Pancreas (tissue), 10 donors: ENCODE data around the gene COL5A3. TPM values are rescaled to one million over a fixed set of nuclear protein-coding genes. Genes with fewer than 3 reads are reported as not detected.
A peak's percentile ranks its signal among the peaks of the same experiment; 100 is the strongest.

Experiments
- ATAC-seq, 4 donors: fragments of 200-7000 bp; cut with Tn5 transposase; one replicate each; pipeline versions ENCODE4 v1.8.0 to v1.9.1; 2020; ENCODE audit warnings: mild to moderate bottlenecking in 4 of 4, moderate library complexity in 4 of 4
- DNase-seq, 6 donors: peaks; one replicate each; pipeline ENCODE4 v3.0.0-alpha.2; 2020
- FAIRE-seq: peaks from 2 replicates; lab custom pipeline; 2012; peaks lifted over from hg19 to GRCh38; lab: Jason Lieb, UNC
- H3K27ac ChIP-seq, 4 donors: fragments of 200-600 bp; sonication (generic); 1 replicate in 3 of 4; 2 replicates in 1 of 4; pipeline versions ENCODE4 v1.5.0 to v1.8.0; 2020
- H3K27me3 ChIP-seq, 4 donors: fragments of 200-600 bp; one replicate each; pipeline ENCODE4 v1.8.0; 2021
- H3K36me3 ChIP-seq, 3 donors: fragments of 200-600 bp; sonication (generic) in 1 of 3; one replicate each; pipeline versions ENCODE4 v1.5.0 to v1.8.0; 2020 to 2021
- H3K4me1 ChIP-seq, 3 donors: fragments of 200-600 bp; one replicate each; pipeline ENCODE4 v1.8.0; 2021
- H3K4me3 ChIP-seq, 4 donors: fragments of 200-600 bp; sonication (generic) in 2 of 4; one replicate each; pipeline versions ENCODE4 v1.5.0 to v1.8.0; 2020 to 2021
- H3K9me3 ChIP-seq, 4 donors: fragments of 200-600 bp; one replicate each; pipeline ENCODE4 v1.8.0; 2021
- WGBS, 2 donors: extraction: QIAGEN DNeasy Blood & Tissue Kit; methylation state at CpG; one replicate each; pipeline ENCODE4 v1.1.7; 2013; 5-methylcytosine and 5-hydroxymethylcytosine counted together
- intact Hi-C, 3 donors: fragments of 100-400 bp; cut with DNase I; formaldehyde crosslinking; loops; one replicate each; pipeline versions ENCODE4 v1.11.1 to v1.14.2; 2022
- polyA plus RNA-seq, 2 donors: library from polyadenylated mRNA; stranded (reverse); fragments of 200-250 nt; gene quantifications; one replicate each; pipeline ENCODE4 v1.2.3, GENCODE V29; 2013
- total RNA-seq, 6 donors: library from RNA; stranded (reverse); fragmentation: NEBNext Ultra II Directional in 4 of 6; extraction: Animal tissue kit (Norgen Biotek cat#: 25700) in 4 of 6; gene quantifications; one replicate each; pipeline versions ENCODE4 v1.2.1 to v1.2.4, GENCODE V29; 2021 to 2023
- TF ChIP-seq, protein P1 (sequence below), 4 donors: fragments of 200-600 bp; sonication (generic) in 3 of 4; IDR thresholded peaks; one replicate each; pipeline versions ENCODE4 v1.5.0 to v1.8.0; 2021; ENCODE audit warnings: antibody characterized with exemption in 4 of 4
- donor health status: healthy with polysubstance abuse.
- donor health status: DM: no; HTN: no; CAD: no; lungs with moderate emphysema.
- donor health status: DM: no; HTN: no; CAD: no.
- donor health status: control.
- donor health status: control.
- donor health status: Bipolar disorder and iron deficiency.
- donor health status: DM: yes; HTN: yes; CAD: no.
- donor health status: DM: no; HTN: no; CAD: no.
- donor health status: DM: no; HTN: no; CAD: no.
- donor health status: DM: yes; HTN: yes; CAD: no.

COL5A3 gene
- total and polyA plus RNA-seq, 8 donors, result 1.0 to 8.7 (median 2.8) TPM

- Histone ChIP-seq H3K4me1 (no peaks in the 10 kb centered on the region), H3K36me3 (no peaks in the 10 kb centered on the region), H3K4me3 (no peak overlapping the region), H3K27ac (no peak overlapping the region), H3K27me3 (no peaks in the 10 kb centered on the region), H3K9me3 (peaks cover 0 to 10% (median 0%) of the 10 kb centered on the region in 4 donors)
- intact Hi-C loops, result no loop called here
- 69 to 74% methylated on average over 4 of the region's 4 CpGs for WGBS, 2 donors
- FAIRE-seq (no peak), ATAC-seq (no peak), DNase-seq (no peak)
- TF ChIP-seq, protein P1, sequence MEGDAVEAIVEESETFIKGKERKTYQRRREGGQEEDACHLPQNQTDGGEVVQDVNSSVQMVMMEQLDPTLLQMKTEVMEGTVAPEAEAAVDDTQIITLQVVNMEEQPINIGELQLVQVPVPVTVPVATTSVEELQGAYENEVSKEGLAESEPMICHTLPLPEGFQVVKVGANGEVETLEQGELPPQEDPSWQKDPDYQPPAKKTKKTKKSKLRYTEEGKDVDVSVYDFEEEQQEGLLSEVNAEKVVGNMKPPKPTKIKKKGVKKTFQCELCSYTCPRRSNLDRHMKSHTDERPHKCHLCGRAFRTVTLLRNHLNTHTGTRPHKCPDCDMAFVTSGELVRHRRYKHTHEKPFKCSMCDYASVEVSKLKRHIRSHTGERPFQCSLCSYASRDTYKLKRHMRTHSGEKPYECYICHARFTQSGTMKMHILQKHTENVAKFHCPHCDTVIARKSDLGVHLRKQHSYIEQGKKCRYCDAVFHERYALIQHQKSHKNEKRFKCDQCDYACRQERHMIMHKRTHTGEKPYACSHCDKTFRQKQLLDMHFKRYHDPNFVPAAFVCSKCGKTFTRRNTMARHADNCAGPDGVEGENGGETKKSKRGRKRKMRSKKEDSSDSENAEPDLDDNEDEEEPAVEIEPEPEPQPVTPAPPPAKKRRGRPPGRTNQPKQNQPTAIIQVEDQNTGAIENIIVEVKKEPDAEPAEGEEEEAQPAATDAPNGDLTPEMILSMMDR (IDR thresholded peaks at IDR 0.05), result no peak
Observed at GRCh38 chr19:10043286-10043927, 33.1 kb upstream of the COL5A3 start.

- peak in 1 of 4 donors; percentile 8 for ATAC-seq
- intact Hi-C loops, result no loop called here
- H3K9me3 ChIP-seq, result no peaks in the 10 kb centered on the region
- peaks cover 0 to 14% (median 0%) of the 10 kb centered on the region in 3 donors for H3K4me1 ChIP-seq
- H3K27ac ChIP-seq, result no peak overlapping the region
- no peak overlapping the region for H3K4me3 ChIP-seq
- TF ChIP-seq, protein P1 (IDR thresholded peaks at IDR 0.05), result no peak
- no peak for FAIRE-seq
- no peaks in the 10 kb centered on the region for H3K27me3 ChIP-seq
- 72 to 79% methylated on average over 5 of the region's 5 CpGs for WGBS, 2 donors
- peak in 3 of 6 donors; percentile 34 to 53 (median 44) for DNase-seq
- no peaks in the 10 kb centered on the region for H3K36me3 ChIP-seq
Observed at GRCh38 chr19:10037809-10038208, 27.5 kb upstream of the COL5A3 start.

DNA sequence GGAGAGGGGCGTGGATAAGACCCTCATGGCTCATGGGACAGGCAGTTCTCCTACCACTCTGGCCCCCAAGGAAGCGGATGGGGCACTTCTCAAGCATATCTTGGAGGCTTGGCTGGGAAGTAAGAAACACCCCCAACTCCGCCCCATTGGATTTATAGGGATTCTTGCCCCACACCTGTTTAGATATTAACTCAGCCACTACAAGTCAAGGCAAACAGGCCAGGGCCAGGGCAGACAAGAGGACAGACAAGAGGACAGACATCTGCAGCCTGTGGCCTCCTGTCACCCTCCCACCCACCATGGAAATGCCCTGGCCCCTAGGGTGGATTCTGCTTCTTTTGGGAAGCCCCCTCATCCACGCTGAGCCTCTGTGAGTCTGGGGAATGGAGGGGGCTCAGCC is 27.1 kb upstream of the COL5A3 start:
- no peaks in the 10 kb centered on the region for H3K36me3 ChIP-seq
- H3K4me1 ChIP-seq, result peaks cover 0 to 14% (median 0%) of the 10 kb centered on the region in 3 donors
- 67 to 70% methylated on average over 4 of the region's 4 CpGs for WGBS, 2 donors
- TF ChIP-seq, protein P1 (IDR thresholded peaks at IDR 0.05), result no peak
- peak in 2 of 4 donors; percentile 13 to 19 for ATAC-seq
- H3K4me3 ChIP-seq, result no peak overlapping the region
- peak overlapping the region in 2 of 4 donors; percentile 24 to 34 for H3K27ac ChIP-seq
- no peaks in the 10 kb centered on the region for H3K9me3 ChIP-seq
- FAIRE-seq, result no peak
- intact Hi-C loops, result no loop called here
- DNase-seq, result peak in 1 of 6 donors; percentile 25
- no peaks in the 10 kb centered on the region for H3K27me3 ChIP-seq

DNA sequence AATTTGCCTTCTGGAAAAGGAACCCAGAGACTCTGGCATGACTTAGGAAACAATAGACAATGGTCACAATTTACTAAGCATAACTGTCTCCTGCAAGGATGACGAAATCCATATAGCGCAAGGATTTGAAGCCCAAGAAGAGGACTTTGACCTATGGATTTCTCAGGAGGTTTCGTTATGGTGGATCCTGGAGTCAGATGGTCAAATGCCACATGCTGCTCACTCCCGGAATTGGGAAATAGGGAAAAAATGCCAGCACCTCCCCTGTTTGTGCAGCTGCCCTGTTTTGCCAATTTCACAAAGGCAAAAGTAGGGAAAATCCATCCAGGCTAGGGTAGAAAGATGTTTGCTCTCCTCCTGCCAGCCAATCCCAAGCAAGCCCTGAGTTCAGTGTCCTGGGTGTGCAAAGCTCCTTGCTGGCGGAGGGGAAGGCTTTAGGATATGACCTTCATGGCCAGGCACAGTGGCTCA is 26.3 kb upstream of the COL5A3 start:
- Histone ChIP-seq H3K27me3 (no peaks in the 10 kb centered on the region), H3K27ac (peak overlapping the region in 3 of 4 donors; percentile 15 to 34 (median 24))

More for the DNA sequence above, 26.3 kb upstream of the COL5A3 start:
- H3K4me3 ChIP-seq, result no peak overlapping the region
- H3K9me3 ChIP-seq, result no peaks in the 10 kb centered on the region
- no peaks in the 10 kb centered on the region for H3K36me3 ChIP-seq
- intact Hi-C loops, result no loop called here
- peak in 5 of 6 donors; percentile 58 to 88 (median 83) for DNase-seq
- H3K4me1 ChIP-seq, result peaks cover 0 to 14% (median 0%) of the 10 kb centered on the region in 3 donors
- 14% methylated on average over 5 of the region's 5 CpGs for WGBS, 2 donors
- peak; percentile 88 to 97 (median 91) for ATAC-seq
- no peak for FAIRE-seq
- TF ChIP-seq, protein P1 (IDR thresholded peaks at IDR 0.05), result no peak
